Liver (tissue), 3 donors: ENCODE measurements around the gene CCDC192.

Source experiments
- EGR1 ChIP-seq, 2 donors: IDR thresholded peaks; 2 replicates each; pipeline ENCODE4 v1.6.1; 2016 to 2018; ENCODE audit warnings: antibody characterized with exemption in 2 of 2, low read depth in 2 of 2
- GABPA ChIP-seq, 2 donors: IDR thresholded peaks in 1 of 2; conservative IDR thresholded peaks in 1 of 2; 2 replicates each; pipeline ENCODE4 v1.6.1; 2016; ENCODE audit warnings: antibody characterized with exemption in 2 of 2, mild to moderate bottlenecking in 1 of 2, moderate library complexity in 1 of 2
- HNF4A ChIP-seq, 2 donors: conservative IDR thresholded peaks; 2 replicates each; pipeline ENCODE4 v1.6.1; 2016; ENCODE audit warnings: antibody characterized with exemption in 2 of 2, mild to moderate bottlenecking in 2 of 2
- RAD21 ChIP-seq, 2 donors: IDR thresholded peaks; 2 replicates each; pipeline ENCODE4 v1.6.1; 2016; ENCODE audit warnings: antibody characterized with exemption in 2 of 2, mild to moderate bottlenecking in 2 of 2
- RXRA ChIP-seq, 2 donors: IDR thresholded peaks; 2 replicates each; pipeline ENCODE4 v1.6.1; 2017 to 2018; ENCODE audit warnings: antibody characterized with exemption in 2 of 2, mild to moderate bottlenecking in 1 of 2
- YY1 ChIP-seq: IDR thresholded peaks from 2 replicates; pipeline ENCODE4 v1.6.1; 2016; ENCODE audit warnings: antibody characterized with exemption, mild to moderate bottlenecking
- TF ChIP-seq, protein P1 (sequence below): fragments of 150-350 bp; IDR thresholded peaks from 2 replicates; pipeline ENCODE4 v1.5.1; 2017; ENCODE audit warnings: improper control_type of control experiment, low read depth, low read length; ENCODE audit not compliant: missing input control
- TF ChIP-seq, protein P2 (sequence below): IDR thresholded peaks from 2 replicates; pipeline ENCODE4 v1.6.1; 2016; ENCODE audit warnings: antibody characterized with exemption
- TF ChIP-seq, protein P3 (sequence below): IDR thresholded peaks from 2 replicates; pipeline ENCODE4 v1.6.1; 2016; ENCODE audit warnings: antibody characterized with exemption
- donor health status: healthy.
- donor health status: healthy.

DNA sequence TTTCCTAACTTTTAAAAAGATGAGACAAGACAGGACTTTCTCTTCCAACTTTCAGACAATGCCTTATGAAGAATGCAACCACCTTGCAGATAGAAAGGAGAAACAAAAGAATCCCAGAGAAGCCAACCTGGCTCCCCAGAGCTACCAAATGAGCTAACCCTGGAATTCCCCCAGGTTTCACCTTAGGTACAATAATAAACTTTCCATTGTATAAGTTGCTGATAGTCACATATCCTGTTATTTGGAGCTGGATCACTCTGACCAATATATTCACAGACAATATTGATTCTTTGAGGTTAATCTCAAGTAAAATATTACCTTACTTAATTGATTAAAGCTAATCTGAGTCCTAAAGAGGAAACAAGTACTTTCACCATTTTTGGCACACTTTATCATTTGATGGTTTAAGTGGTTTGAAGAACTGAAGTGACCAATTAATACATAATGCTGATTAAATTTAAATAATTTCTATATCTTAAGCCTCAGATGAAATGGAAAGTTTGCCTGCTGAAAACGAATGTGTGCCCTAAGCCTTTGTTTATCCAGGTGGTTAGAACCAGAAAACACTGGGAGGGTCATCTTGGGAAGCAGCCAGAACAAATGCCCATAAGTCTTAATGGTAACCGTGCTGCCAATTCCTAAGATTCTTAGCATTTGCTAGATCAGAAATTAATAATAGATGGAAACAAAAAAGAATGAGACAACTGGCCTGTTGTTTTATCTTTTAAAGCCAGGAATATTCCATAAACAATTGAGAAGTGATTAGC is 220.8 kb downstream of the CCDC192 start:
- TF ChIP-seq, protein P1, sequence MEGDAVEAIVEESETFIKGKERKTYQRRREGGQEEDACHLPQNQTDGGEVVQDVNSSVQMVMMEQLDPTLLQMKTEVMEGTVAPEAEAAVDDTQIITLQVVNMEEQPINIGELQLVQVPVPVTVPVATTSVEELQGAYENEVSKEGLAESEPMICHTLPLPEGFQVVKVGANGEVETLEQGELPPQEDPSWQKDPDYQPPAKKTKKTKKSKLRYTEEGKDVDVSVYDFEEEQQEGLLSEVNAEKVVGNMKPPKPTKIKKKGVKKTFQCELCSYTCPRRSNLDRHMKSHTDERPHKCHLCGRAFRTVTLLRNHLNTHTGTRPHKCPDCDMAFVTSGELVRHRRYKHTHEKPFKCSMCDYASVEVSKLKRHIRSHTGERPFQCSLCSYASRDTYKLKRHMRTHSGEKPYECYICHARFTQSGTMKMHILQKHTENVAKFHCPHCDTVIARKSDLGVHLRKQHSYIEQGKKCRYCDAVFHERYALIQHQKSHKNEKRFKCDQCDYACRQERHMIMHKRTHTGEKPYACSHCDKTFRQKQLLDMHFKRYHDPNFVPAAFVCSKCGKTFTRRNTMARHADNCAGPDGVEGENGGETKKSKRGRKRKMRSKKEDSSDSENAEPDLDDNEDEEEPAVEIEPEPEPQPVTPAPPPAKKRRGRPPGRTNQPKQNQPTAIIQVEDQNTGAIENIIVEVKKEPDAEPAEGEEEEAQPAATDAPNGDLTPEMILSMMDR, result no peak
- TF ChIP-seq YY1, result no peak
- TF ChIP-seq RAD21 (IDR thresholded peaks at IDR 0.05), result no peak
- no peak for TF ChIP-seq EGR1 (IDR thresholded peaks at IDR 0.05; ENCODE audit: low read depth in 2 of 2)
- TF ChIP-seq HNF4A (conservative IDR thresholded peaks at IDR 0.05), result no peak
- TF ChIP-seq, protein P2, sequence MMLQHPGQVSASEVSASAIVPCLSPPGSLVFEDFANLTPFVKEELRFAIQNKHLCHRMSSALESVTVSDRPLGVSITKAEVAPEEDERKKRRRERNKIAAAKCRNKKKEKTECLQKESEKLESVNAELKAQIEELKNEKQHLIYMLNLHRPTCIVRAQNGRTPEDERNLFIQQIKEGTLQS, result no peak
- TF ChIP-seq, protein P3, sequence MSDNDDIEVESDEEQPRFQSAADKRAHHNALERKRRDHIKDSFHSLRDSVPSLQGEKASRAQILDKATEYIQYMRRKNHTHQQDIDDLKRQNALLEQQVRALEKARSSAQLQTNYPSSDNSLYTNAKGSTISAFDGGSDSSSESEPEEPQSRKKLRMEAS, result no peak
- TF ChIP-seq GABPA (IDR thresholded peaks at IDR 0.05 in 1 of 2, conservative IDR thresholded peaks at IDR 0.05 in 1 of 2), result no peak
- no peak for TF ChIP-seq RXRA (IDR thresholded peaks at IDR 0.05)
